NB4 (cell line): ENCODE results near the gene OSBPL9.

Source experiments
- CTCF ChIP-seq: IDR thresholded peaks from one replicate; pipeline ENCODE4 v1.5.1; 2012; ENCODE audit warnings: low read depth, low read length
- POLR2A ChIP-seq: IDR thresholded peaks from 2 replicates; pipeline ENCODE4 v1.6.1; 2011; ENCODE audit warnings: mild to moderate bottlenecking; ENCODE audit not compliant: insufficient read length; ENCODE audit errors: extremely low read depth

GRCh38 chr1:51622455-51622913, 5.6 kb downstream of the OSBPL9 start:
- TF ChIP-seq CTCF = no peak
- TF ChIP-seq POLR2A = no peak
